GM18867 (cell line): ENCODE results near the gene GUK1.
A peak's percentile ranks its signal among the peaks of the same experiment; 100 is the strongest.
"Not testable (repeated sequence)": the region's sequence is repeated elsewhere in the genome, so short reads cannot be mapped to it uniquely, and the experiment has no call there.

ENCODE experiments used
- ATAC-seq: cut with Tn5 transposase; IDR thresholded peaks from one replicate; pipeline ENCODE4 v1.9.1; 2021; ENCODE audit warnings: mild to moderate bottlenecking, moderate library complexity; ENCODE audit not compliant: unreplicated experiment

Gene GUK1

GRCh38 chr1:228104526-228105269 lies 35.4 kb upstream of the GUK1 start:
- ATAC-seq, result no peak

GRCh38 chr1:228105270-228105995 lies 34.6 kb upstream of the GUK1 start:
- ATAC-seq, result no peak

GRCh38 chr1:228105996-228106799 lies 33.9 kb upstream of the GUK1 start:
- no peak for ATAC-seq

GRCh38 chr1:228106800-228107054 lies 33.4 kb upstream of the GUK1 start:
- no peak for ATAC-seq

GRCh38 chr1:228107636-228108035 lies 32.4 kb upstream of the GUK1 start:
- ATAC-seq, result no peak

- no peak for ATAC-seq
Measured at GRCh38 chr1:228108055-228108690, 31.9 kb upstream of the GUK1 start.

GRCh38 chr1:228108742-228109072 lies 31.4 kb upstream of the GUK1 start:
- no peak for ATAC-seq

- ATAC-seq, result peak; percentile 85
Measured at GRCh38 chr1:228109073-228109961, 30.8 kb upstream of the GUK1 start, which contains the start of gene MRPL55. Gene MRPL55 (minus strand): TSS chr1:228109299. CDS start chr1:228108260, 1,039 bp downstream.

GRCh38 chr1:228109962-228110488 lies 30.1 kb upstream of the GUK1 start:
- no peak for ATAC-seq

GRCh38 chr1:228110556-228110955 lies 29.5 kb upstream of the GUK1 start:
- ATAC-seq, result no peak

GRCh38 chr1:228111315-228111714 lies 28.8 kb upstream of the GUK1 start:
- not testable (repeated sequence) for ATAC-seq

- ATAC-seq, result no peak
Measured at GRCh38 chr1:228112167-228112566, 27.9 kb upstream of the GUK1 start.

GRCh38 chr1:228112617-228113016 lies 27.5 kb upstream of the GUK1 start:
- no peak for ATAC-seq

- ATAC-seq, result no peak
Measured at GRCh38 chr1:228114827-228115226, 25.3 kb upstream of the GUK1 start.

GRCh38 chr1:228117335-228117734 lies 22.7 kb upstream of the GUK1 start:
- no peak for ATAC-seq

- ATAC-seq, result no peak
Measured at GRCh38 chr1:228118040-228118439, 22.0 kb upstream of the GUK1 start.

- ATAC-seq, result no peak
Measured at GRCh38 chr1:228120351-228120750, 19.7 kb upstream of the GUK1 start.

GRCh38 chr1:228120857-228121489 lies 19.1 kb upstream of the GUK1 start:
- ATAC-seq, result no peak

GRCh38 chr1:228122921-228123441 lies 17.1 kb upstream of the GUK1 start:
- no peak for ATAC-seq
